ENCODE measurements around the gene FKBP2.

FKBP2 gene

DNA sequence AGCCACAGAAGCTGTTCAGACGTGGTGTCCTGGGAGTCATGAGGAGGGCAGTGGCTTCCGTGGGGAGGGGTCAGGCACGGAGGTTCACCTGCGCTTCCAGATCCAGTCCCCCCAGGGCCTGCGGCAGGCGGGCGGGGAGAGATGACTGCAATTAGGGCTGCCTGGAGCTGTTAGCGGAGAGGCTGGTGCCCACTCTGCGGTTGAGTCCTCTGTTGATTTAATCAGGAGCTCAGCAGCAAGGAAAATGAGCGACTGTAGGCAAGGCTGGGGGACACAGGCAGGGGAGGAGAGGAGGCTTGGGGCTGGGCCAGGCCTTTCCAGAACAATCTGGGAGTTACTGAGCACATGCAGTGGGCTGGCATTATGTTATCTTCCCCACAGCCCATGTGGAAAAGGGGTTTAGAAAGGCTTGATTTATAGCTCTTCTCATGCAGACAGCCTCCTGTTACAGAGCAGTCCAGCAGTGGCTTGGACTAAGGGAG is 23.5 kb downstream of the FKBP2 start:
- TF ChIP-seq ZNF274 (IDR thresholded peaks at IDR 0.05; ENCODE audit: low read depth, low read length), result no peak

DNA sequence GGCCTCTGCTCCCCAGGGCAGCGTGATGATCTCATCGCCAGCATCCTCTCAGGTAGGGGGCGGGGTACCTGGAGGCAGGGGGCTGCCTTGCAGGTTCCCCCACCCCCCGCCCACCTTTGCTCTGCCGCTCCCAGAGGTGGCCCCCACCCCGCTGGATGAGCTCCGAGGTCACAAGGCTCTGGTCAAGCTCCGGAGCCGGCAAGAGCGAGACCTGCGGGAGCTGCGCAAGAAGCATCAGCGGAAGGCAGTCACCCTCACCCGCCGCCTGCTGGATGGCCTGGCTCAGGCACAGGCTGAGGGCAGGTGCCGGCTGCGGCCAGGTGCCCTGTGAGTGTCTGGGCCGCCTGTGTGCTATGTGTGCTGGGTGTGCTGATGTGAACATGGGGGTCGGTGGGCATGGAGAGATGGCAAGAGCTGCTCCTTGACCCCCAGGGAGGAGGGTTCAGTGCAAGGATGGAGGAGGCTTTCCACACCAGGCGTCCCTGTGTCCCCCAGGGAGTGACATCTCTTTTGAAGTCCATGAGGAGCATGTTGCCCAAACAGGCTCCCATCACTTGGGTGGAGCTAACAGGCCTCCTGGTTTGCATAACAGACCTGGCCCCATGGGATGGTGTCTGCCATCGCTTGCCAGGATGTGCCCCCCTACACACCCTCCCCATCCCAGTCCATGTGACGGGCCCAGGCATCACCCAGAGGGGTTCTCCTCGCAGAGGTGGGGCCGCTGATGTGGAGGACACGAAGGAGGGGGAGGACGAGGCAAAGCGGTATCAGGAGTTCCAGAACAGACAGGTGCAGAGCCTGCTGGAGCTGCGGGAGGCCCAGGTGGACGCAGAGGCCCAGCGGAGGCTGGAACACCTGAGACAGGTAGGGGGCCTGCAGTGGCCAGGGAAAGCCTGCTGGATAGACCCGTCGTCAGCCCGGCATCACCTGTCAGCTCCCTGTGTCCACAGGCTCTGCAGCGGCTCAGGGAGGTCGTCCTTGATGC is 24.6 kb downstream of the FKBP2 start:
- TF ChIP-seq ZNF274 (IDR thresholded peaks at IDR 0.05; ENCODE audit: low read depth, low read length), result no peak
- no peak overlapping the region for H3K4me3 ChIP-seq (ENCODE audit: low read length)

More for the DNA sequence above, 23.5 kb downstream of the FKBP2 start:
- H3K4me3 ChIP-seq (ENCODE audit: low read length), result no peak overlapping the region

DNA sequence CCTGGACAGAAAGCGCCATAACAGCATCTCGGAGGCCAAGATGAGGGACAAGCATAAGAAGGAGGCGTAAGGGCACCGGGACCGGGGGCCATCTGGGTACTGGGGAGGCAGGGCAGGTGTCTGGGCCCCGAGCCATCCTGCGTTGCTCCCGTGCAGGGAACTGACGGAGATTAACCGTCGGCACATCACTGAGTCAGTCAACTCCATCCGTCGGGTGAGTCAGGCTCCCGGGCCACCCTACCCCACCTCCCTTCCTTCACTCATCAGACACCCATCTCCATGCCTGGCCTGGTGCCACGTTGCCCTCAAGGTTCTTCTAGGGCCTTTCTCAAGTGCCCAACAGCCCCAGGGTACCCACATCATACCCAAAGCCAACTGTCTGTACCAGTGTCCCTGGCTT is 25.4 kb downstream of the FKBP2 start:
- no peak overlapping the region for H3K4me3 ChIP-seq (ENCODE audit: low read length)
- no peak for TF ChIP-seq ZNF274 (IDR thresholded peaks at IDR 0.05; ENCODE audit: low read depth, low read length)

DNA sequence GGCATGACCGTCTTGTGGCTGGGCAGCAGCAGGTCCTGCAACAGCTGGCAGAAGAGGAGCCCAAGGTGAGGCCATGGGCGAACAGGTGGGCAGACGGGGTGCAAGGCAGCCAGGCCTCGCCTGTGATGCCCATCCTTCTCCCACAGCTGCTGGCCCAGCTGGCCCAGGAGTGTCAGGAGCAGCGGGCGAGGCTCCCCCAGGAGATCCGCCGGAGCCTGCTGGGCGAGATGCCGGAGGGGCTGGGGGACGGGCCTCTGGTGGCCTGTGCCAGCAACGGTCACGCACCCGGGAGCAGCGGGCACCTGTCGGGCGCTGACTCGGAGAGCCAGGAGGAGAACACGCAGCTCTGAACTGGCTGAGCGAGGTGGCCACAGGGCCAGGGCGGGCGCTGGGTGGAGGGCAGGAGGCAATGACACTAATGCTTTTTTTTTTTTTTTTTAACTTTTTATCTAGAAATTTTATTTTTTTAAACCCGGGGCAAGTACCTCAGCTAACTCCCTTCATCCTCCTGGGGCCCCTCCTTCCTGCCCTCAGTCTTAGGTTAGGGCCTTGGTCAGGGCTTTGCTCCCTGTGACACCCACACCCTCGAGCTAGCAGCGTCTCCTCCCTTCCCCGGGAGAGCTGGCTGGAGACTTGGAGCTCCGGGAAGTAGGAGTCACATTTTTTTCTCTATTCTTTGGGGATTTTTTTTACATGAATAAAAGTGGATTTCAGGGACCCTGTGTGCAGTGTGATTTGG is 26.5 kb downstream of the FKBP2 start:
- no peak overlapping the region for H3K4me3 ChIP-seq (ENCODE audit: low read length)
- TF ChIP-seq ZNF274 (IDR thresholded peaks at IDR 0.05; ENCODE audit: low read depth, low read length), result no peak

DNA sequence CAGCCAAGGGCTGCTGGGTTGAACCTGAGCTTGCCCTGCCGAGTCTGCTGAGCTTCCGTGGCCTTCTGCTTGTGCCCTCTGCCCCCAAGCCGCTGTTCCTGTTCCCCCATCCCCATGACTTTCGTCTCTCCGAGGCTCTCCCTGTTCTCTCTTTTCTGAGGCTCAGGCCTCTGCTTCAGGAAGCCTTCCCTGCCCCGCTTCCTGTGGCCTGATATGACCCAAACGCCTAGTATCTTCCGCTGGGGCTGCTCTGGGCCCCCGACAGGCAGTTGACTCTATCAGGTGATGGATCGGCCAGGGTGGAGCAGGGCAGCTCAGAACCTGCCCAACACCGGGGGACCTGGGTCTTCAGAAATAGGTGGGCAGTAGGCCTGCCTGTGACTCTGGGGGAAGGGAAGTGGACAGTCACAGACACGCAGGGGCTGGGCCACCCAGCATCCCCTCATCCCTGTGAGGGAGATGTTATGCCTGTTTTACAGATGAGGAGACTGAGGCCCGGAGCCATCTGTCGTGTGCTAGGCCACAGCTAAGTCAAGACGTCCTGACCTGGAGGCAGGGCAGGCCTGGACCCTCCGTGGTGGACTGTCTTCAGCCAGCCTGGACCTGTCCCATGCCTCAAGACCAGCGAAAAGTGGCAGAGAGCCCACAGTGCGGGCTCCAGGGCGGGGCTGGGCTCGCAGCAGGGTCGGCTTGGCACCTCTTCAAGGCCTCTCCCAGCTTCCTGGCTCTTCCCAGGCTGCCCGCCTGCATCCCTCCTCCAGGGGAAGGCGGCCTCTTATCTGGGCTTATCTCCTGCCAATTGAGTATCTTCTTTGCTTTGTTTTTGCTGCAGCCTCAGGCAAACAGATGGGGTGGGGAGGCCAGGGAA is 27.4 kb downstream of the FKBP2 start:
- peak overlapping the region; percentile 74; the same call in 1 of the 2 replicates for H3K4me3 ChIP-seq (ENCODE audit: low read length)
- no peak for TF ChIP-seq ZNF274 (IDR thresholded peaks at IDR 0.05; ENCODE audit: low read depth, low read length)

DNA sequence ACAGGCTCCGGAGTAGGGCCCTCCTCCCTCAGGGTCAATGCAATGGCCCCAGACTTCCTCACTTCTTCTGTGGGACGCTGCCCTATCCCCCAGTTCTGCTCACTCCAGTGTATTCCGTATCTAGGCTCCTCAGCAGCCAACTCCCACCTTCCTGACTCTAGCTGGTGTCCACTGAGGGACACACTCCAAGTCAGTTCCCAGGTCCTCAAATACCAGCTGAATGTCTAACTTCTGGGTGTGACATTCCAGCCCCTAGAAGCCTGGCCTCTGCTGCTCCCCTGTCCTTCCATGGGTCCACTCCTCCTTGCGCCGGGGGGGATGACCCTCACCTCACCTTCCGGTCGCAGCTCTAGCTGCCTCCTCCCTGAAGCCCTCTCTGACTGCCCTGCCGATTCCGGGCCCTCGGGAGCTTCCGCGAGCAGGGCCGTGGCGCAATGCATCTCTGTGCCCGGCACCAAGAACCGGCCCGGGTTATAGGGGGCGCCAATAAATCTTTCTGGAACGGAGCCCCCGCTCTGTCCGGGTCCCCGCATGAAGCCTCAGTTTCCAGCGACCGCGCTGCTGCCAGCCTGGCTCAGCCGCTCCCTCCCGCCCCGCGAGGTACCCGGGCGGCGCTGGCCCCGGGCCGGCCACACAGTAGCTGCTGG is 28.1 kb downstream of the FKBP2 start:
- peak overlapping the region; percentile 74 for H3K4me3 ChIP-seq (ENCODE audit: low read length)
- no peak for TF ChIP-seq ZNF274 (IDR thresholded peaks at IDR 0.05; ENCODE audit: low read depth, low read length)

DNA sequence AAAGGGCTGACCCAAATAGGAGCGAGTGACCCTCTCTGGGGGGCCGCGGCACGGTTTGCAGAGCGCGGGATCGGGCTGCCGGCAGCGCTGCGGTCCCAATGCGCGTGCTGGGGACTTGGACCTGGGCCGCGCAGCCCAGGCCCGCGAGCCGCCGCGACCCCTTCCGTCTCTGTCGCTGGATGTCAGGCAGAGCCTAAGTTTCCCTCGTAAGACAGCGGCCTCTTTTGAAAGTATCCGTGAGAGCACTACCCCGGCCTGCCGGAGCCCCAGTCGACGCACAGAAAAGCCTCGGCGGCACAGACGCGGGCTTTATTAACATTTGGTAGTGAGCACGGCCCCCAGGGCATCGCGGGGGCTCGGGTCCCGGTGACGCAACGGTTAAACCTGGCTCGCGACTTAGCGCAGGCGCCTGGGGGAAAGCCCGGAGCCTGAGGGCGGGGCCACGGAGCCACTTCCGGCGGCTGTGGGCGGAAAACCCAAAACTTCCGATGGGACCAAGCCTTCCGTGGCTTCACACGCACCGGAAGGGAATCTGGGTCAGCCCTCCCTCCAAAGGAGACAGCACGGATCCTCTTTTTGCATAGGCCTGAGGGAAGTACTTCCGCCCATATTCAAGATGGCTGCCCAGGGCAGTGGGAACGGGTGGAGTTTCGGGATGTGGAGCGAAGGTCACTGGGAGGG is 28.8 kb downstream of the FKBP2 start:
- no peak for TF ChIP-seq ZNF274 (IDR thresholded peaks at IDR 0.05; ENCODE audit: low read depth, low read length)
- peak overlapping the region; percentile 76 for H3K4me3 ChIP-seq (ENCODE audit: low read length)

DNA sequence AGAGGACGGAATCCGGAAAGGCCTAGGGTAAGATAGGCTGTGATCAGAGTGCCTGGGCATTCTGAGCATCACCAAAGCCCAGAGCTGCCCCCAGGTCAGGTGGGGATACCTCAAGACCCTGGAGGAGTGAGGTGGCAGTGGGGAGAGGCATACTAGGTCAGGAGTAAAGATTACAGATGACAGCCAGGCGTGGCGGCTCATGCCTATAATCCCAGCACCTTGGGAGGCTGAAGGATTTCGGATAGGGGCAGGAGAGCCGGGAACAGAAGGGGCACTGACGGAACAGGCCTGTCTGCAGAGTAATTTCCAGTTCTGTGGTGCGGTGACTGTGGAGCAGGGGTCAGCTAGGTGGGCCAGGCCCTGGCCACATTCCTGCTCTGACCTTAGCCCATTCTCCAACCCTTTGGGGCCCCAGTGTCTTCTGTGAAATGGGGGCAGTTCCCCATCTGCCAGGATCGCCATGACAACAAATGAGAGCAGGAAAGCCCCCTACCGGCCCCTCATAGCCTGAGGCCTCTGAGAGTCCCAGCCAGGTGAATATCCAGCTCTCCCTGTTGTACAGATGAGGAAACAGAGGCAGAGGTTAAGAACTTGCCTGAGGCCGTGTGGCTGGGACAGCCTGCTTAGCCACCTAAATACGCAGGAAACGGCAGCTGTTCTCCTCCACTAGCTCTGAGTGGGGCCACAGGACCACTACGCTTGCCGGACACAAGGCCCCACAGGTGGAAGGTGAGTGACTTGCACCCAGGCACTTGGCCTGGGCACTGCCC is 34.3 kb downstream of the FKBP2 start:
- no peak for TF ChIP-seq ZNF274 (IDR thresholded peaks at IDR 0.05; ENCODE audit: low read depth, low read length)
- H3K4me3 ChIP-seq (ENCODE audit: low read length), result no peak overlapping the region

DNA sequence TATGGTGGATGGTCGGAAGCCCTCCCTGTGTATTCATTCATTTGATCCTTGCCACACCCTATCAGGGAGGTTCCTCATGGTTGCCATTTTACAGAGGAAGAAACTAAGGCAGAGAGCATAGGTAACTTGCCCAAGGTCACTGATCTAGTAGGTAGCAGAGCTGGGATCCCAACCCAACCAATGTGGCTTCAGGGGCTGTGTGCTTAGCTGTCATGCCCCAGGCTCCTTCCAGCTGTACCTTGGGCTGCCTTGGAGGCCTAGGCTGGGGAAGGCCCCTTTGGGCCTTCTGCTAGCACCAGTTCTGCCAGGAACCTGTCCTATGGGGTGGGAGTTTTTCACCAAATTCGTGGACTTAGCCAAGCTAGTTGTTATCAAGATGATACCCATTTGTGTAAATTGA is 34.9 kb downstream of the FKBP2 start:
- TF ChIP-seq ZNF274 (IDR thresholded peaks at IDR 0.05; ENCODE audit: low read depth, low read length), result no peak
- H3K4me3 ChIP-seq (ENCODE audit: low read length), result no peak overlapping the region

DNA sequence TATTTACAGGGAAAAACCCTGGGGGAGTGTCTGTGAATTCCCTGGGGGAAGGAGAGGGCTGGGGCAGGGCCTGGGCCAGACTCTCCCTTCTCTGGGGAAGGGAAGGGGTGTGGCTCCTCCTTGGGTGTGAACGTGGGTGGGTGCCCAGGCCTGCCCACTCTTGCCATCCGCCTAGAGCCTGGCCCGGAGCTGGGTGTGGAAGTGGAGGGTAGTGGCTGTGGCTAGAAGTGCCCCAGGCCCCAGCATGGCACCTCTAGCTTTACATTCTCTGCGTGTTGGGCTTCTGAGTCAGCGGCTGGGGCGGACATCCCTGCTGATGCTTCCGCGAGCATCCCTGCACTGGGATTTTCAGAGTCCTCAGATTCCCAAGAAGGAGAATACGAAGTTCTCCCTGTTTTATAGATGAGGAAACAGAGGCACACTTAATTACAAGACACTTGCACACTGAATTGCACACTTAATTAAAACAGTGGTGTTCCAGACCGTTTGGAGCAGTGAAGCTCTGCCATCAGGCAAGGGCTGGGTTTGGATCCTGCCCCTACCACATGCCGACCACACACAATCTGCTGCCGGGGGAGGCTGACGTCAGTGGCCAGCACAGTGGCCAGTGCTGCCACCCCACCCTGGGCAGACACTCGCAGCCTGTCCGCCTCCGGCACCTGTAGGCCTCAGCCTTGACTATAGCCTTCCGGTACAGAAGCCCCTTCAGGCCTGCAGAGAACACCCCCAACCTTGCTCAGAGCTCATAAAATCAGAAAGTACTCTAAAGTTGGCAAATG is 35.9 kb downstream of the FKBP2 start:
- no peak for TF ChIP-seq ZNF274 (IDR thresholded peaks at IDR 0.05; ENCODE audit: low read depth, low read length)

DNA sequence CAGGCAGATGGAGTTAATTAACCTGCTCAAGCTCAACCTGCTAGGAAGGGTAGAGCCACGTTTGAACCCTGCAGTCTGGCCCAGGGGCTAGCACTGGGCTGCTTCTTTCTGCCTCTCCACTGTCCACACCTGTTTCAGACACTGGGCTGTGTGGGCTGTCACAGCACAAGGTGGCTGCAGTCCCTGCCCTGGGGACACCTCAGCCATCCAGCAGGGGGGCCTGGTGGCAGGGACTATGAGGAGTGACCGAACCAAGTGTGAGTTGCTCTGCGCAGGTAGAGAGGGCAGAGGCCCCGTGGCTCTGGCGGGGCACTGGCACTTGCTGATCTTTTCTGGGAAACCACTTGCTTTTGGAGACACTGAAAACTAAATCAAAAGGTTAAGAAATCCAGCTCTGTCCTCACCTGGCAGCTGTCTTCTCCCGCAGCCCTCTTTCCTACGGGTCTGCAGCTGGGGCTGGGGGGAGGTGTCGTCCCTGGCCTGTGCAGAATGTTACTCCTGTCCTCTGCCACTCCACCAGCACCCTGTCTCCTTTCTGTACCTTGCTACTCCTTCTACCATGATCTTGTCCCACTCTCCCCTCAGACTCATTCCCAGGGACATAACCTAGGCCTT is 37.8 kb downstream of the FKBP2 start:
- TF ChIP-seq ZNF274 (IDR thresholded peaks at IDR 0.05; ENCODE audit: low read depth, low read length), result no peak
- no peak overlapping the region for H3K4me3 ChIP-seq (ENCODE audit: low read length)

More for the DNA sequence above, 35.9 kb downstream of the FKBP2 start:
- no peak overlapping the region for H3K4me3 ChIP-seq (ENCODE audit: low read length)

All from GM08714 (cell line).